Measurements from ENCODE around the gene CIB4. TPM values are rescaled to one million over a fixed set of nuclear protein-coding genes. Genes with fewer than 3 reads are reported as not detected.
A peak's percentile ranks its signal among the peaks of the same experiment; 100 is the strongest.

CIB4 gene
- total and polyA plus RNA-seq, 7 donors, result not detected

DNA sequence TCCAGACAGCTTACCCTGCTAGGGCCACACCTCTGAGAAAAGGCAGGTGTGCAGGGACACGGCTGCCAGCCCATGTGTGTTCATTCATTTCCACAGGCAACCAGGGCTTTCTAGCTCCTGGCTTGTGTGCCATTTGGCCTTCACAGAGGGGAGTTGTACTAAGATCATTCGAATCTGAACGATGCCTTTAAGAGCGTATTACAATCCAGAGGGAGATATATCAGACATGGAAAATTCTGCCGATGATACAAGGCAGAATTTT lies 99.0 kb downstream of the CIB4 start:
- Histone ChIP-seq H3K9me3 (no peaks in the 10 kb centered on the region), H3K27ac (no peak overlapping the region), H3K36me3 (no peaks in the 10 kb centered on the region), H3K27me3 (no peaks in the 10 kb centered on the region), H3K4me1 (no peaks in the 10 kb centered on the region), H3K4me3 (no peak overlapping the region)
- WGBS, 2 donors, result 17 to 63% methylated on average over 5 of the region's 5 CpGs
- DNase-seq, result peak; percentile 20
- TF ChIP-seq, protein P1, sequence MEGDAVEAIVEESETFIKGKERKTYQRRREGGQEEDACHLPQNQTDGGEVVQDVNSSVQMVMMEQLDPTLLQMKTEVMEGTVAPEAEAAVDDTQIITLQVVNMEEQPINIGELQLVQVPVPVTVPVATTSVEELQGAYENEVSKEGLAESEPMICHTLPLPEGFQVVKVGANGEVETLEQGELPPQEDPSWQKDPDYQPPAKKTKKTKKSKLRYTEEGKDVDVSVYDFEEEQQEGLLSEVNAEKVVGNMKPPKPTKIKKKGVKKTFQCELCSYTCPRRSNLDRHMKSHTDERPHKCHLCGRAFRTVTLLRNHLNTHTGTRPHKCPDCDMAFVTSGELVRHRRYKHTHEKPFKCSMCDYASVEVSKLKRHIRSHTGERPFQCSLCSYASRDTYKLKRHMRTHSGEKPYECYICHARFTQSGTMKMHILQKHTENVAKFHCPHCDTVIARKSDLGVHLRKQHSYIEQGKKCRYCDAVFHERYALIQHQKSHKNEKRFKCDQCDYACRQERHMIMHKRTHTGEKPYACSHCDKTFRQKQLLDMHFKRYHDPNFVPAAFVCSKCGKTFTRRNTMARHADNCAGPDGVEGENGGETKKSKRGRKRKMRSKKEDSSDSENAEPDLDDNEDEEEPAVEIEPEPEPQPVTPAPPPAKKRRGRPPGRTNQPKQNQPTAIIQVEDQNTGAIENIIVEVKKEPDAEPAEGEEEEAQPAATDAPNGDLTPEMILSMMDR (IDR thresholded peaks at IDR 0.05), result no peak
- TF ChIP-seq EP300 (IDR thresholded peaks at IDR 0.05), result no peak
- no peak for TF ChIP-seq POLR2AphosphoS5 (IDR thresholded peaks at IDR 0.05)
- TF ChIP-seq POLR2A (IDR thresholded peaks at IDR 0.05), result no peak
- intact Hi-C loops (cut with DNase I), result no loop called here

DNA sequence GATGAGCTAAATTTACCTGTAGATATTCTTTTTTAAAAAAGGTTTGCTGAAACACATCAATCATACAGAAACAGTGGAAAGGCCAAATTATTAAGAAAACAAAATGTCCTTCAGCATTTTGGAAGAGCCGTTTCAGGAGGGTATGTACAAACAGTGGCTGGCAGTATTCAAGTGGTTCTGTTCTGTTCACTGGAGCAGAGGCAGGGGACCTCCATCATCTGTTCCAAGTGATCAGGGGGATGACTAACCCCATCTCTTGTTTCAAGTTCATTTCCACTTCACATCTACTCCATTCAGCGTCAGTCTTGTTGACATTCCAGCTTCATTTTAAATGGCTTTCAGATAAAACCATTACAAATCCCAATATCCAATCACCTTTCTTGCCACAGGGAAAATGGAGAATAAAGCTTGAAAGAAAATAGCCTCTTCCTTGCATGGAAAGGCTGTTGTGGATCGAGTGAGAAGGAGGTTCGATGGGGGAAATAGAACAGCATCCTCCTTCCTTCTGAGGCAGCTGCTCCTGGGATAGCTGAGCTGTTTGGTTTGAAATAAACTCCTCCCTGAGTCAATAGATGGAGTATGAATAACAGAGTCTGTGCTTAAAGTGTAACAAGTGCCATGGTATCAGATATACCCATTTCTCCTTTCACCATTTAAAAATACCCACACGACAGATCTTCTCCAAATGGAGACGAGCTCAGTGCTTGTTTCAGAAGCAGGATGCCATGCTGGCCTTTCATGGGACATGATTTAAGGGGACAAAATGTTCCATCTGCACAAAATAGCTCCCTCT lies 99.6 kb downstream of the CIB4 start:
- no peaks in the 10 kb centered on the region for H3K4me1 ChIP-seq
- H3K9me3 ChIP-seq, result no peaks in the 10 kb centered on the region
- no peak overlapping the region for H3K4me3 ChIP-seq
- H3K36me3 ChIP-seq, result no peaks in the 10 kb centered on the region
- intact Hi-C loops (cut with DNase I), result no loop called here
- H3K27ac ChIP-seq, result no peak overlapping the region
- 30 to 70% methylated on average over 6 of the region's 6 CpGs for WGBS, 2 donors
- TF ChIP-seq POLR2AphosphoS5 (IDR thresholded peaks at IDR 0.05) (no peak), EP300 (IDR thresholded peaks at IDR 0.05) (no peak), POLR2A (IDR thresholded peaks at IDR 0.05) (no peak)
- TF ChIP-seq, protein P1 (IDR thresholded peaks at IDR 0.05), result no peak
- H3K27me3 ChIP-seq, result no peaks in the 10 kb centered on the region
- DNase-seq, result peak; percentile 6

DNA sequence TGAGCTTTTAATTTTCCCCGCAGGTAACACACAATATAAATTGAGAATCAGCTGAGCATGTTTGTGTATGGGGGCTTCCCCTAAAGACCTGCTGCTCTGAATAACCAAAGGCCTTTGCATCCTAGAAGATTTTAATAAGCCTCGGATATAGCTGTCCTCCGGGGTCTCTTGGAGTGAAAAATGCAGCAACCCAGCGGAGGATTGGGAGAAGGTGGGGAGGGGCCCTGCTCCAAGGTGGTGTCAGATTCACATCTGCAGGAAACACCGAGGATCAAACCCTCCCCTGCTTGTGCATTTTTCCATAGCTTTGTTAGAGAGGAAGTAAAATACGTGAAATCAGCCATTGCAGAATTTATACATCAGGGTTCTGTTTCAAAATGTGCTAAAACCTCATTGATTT lies 100.2 kb downstream of the CIB4 start:
- TF ChIP-seq POLR2AphosphoS5 (IDR thresholded peaks at IDR 0.05) (no peak), EP300 (IDR thresholded peaks at IDR 0.05) (no peak)
- TF ChIP-seq, protein P1 (IDR thresholded peaks at IDR 0.05), result no peak
- H3K27me3 ChIP-seq, result no peaks in the 10 kb centered on the region
- H3K4me1 ChIP-seq, result no peaks in the 10 kb centered on the region
- H3K36me3 ChIP-seq, result no peaks in the 10 kb centered on the region
- DNase-seq, result peak; percentile 34
- intact Hi-C loops (cut with DNase I), result no loop called here
- no peak overlapping the region for H3K27ac ChIP-seq
- no peaks in the 10 kb centered on the region for H3K9me3 ChIP-seq
- 65 to 70% methylated on average over 6 of the region's 6 CpGs for WGBS, 2 donors
- H3K4me3 ChIP-seq, result no peak overlapping the region

DNA sequence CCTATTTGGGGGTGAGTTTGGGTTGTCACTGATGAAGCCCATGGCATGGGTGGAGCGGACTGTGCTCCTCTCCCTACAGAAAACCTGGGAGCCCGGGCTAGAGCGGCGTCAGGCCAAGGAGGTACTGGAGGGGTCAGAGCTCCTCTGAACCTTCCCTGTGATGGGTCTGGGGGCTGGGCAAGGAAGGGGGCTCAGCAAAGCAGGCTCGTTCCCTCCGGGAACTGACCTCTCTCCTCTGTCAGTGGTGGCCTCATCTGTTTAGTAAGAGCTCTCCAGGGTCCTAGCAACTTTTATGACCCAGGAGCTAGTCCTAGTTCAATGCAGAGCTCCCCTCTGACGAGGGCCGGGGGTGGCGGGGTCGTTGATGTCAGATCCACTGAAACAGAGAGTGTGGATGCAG lies 100.9 kb downstream of the CIB4 start:
- no peaks in the 10 kb centered on the region for H3K36me3 ChIP-seq
- peak; percentile 40 for DNase-seq
- H3K9me3 ChIP-seq, result no peaks in the 10 kb centered on the region
- 75 to 78% methylated on average over 10 of the region's 10 CpGs for WGBS, 2 donors
- H3K27ac ChIP-seq, result no peak overlapping the region
- TF ChIP-seq POLR2AphosphoS5 (IDR thresholded peaks at IDR 0.05) (no peak), EP300 (IDR thresholded peaks at IDR 0.05) (no peak), POLR2A (IDR thresholded peaks at IDR 0.05) (no peak)
- TF ChIP-seq, protein P1 (IDR thresholded peaks at IDR 0.05), result no peak
- H3K4me1 ChIP-seq, result no peaks in the 10 kb centered on the region
- intact Hi-C loops (cut with DNase I), result no loop called here
- H3K4me3 ChIP-seq, result no peak overlapping the region
- no peaks in the 10 kb centered on the region for H3K27me3 ChIP-seq

Data from sigmoid colon (tissue), 7 donors.